Esophagus squamous epithelium (tissue), 4 donors: ENCODE measurements around the gene IFITM1.

Source experiments
- CTCF ChIP-seq, 6 experiments: fragments of 450-650 bp in 4 of 6; fragments of 200-600 bp in 2 of 6; sonication (generic) in 2 of 6; IDR thresholded peaks; one replicate each; pipeline ENCODE4 v1.5.1; 2016 to 2019; ENCODE audit warnings: antibody characterized with exemption in 6 of 6, mild to moderate bottlenecking in 4 of 6, moderate library complexity in 4 of 6
- POLR2A ChIP-seq, 4 donors: fragments of 450-650 bp; IDR thresholded peaks; one replicate each; pipeline ENCODE4 v1.6.1; 2017; ENCODE audit warnings: antibody characterized with exemption in 4 of 4, mild to moderate bottlenecking in 4 of 4, moderate library complexity in 3 of 4

GRCh38 chr11:295351-296170, 18.3 kb upstream of the IFITM1 start:
- no peak for TF ChIP-seq CTCF (IDR thresholded peaks at IDR 0.05)
- TF ChIP-seq POLR2A (IDR thresholded peaks at IDR 0.05): no peak
